GM19328 (cell line): ENCODE data around the gene YIPF7.
A peak's percentile ranks its signal among the peaks of the same experiment; 100 is the strongest.

Experiments used
- ATAC-seq: cut with Tn5 transposase; IDR thresholded peaks from one replicate; pipeline ENCODE4 v1.9.1; 2021; ENCODE audit warnings: mild to moderate bottlenecking, moderate library complexity; ENCODE audit not compliant: unreplicated experiment

The YIPF7 gene

DNA sequence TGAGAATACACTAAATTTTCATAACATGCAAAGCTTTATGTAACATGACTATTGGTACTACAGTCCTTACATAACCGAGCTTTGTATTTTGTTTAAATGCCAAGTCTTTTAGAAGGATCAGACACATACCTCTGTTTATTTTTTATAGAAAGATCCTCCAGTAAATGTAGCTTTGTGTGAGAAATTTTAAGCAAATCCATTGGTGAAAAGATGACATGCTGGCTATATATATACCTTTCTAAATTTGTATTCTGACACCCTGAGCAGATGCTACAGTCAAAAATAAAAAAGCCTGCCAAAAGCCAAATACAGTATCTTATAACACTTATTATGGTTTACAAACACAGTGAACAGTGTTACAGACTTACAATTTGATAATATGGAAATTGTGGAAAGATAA is at the start of gene YIPF7:
Gene YIPF7, minus strand, starts transcription at position 201 of the 400 bp plus-strand sequence. CDS start 1,525 bp downstream, outside the sequence.
- no peak for ATAC-seq

DNA sequence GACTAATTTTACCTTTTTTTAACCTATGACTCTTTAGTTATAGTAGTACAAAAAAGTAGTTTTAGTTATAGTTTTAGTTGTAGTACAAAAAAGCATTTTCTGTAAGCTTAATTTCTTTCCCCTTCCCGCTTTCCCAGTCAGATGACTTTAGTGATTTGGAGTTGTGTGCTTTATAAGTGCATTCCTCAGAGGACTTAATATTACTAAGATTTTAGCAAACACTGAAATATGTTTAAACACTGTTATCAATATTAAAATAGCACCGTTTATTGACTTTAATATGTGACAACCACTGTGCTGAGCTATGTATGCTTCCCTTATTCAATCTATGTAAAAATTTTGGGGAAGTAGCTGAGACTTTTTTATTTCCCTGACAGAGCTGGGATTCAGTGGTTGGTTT is 49.6 kb upstream of the YIPF7 start:
- no peak for ATAC-seq

GRCh38 chr4:44700427-44700826 is 49.0 kb upstream of the YIPF7 start:
- ATAC-seq, result no peak

GRCh38 chr4:44684648-44685047 is 33.2 kb upstream of the YIPF7 start:
- ATAC-seq, result no peak

GRCh38 chr4:44679060-44679459 is 27.6 kb upstream of the YIPF7 start:
- ATAC-seq, result peak; percentile 0

- ATAC-seq, result peak; percentile 93
Observed at GRCh38 chr4:44678094-44679041, 26.9 kb upstream of the YIPF7 start, which contains the start of gene GUF1. Gene GUF1 (plus strand): TSS chr4:44678420. CDS start chr4:44678623, 203 bp downstream.

DNA sequence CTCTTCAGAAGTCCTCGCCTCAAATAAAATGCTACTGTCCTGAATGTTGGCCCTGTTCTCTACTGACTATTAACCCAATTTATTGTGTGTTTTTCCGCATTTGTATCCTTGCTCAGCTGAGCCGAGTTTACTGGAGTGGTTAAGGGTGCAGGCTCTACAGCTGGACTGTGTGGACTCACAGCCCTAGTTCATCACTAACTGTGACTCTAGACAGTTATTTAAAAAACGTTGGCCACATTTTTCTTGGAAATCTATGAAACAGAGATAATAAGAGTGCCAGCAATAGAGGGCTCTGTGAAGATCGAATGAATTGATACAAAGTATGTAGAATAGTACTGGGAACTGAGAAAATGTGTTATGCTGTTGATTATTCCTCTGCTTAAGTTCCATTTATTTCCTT is 23.9 kb upstream of the YIPF7 start:
- ATAC-seq, result no peak

GRCh38 chr4:44674471-44674870 is 23.0 kb upstream of the YIPF7 start:
- ATAC-seq, result no peak

- ATAC-seq, result no peak
Observed at GRCh38 chr4:44671636-44672035, 20.2 kb upstream of the YIPF7 start.

GRCh38 chr4:44670506-44671199 is 19.2 kb upstream of the YIPF7 start:
- ATAC-seq, result no peak

DNA sequence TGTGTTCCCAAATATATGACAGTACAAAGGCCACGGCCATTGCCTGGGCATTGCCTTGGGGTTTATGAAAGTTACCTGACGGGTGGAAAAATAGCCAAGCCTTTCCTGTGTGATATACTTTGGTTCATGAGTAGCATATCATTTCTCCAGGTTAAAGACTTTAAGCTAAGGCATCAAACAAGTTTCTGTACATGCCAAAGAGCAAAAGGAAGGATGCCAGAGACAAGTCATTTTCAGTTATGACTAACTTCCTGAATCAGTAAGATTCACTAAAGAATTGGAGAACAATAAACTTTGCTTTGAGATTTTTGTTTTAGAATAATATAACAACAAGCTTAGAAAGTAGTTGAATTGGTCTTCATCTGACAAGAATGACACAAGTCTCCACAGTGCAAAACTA is 17.1 kb upstream of the YIPF7 start:
- no peak for ATAC-seq

DNA sequence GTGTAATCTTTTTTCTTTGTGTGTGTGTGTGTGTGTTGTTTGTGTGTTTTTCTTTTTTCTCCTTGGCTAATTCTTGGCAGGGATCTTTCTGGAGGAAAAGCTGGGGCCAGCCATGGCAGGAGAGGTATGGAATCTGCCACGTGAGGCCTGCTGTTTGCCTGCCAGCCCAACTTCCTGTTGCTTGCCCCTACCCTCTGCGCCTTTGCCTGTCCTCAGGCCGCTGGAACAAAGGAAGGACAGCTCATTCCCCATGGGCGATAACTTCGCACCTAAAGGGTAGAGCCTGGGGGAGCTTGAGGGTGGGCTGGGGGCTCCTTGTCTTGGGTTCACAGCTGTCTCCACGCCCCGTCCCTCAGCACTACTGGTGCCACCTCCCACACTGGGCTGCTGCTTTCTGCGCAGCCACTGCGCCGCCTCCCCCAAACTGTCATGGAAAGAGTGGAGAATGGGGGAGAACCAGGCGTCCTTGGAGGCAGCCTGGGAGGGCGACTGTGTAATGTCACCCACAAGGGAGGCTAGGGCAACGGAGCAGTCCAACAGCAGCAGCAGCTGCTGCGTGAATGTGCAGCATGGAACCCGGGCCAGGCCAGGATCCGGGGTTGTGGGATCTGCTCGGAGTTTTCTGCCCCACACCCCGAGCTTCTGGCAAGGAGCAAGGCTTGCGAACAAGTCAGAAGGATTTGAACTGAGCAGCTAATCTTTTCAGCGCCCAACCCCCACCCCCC is 12.3 kb upstream of the YIPF7 start:
- ATAC-seq, result no peak

- ATAC-seq, result no peak
Observed at GRCh38 chr4:44662623-44663005, 11.2 kb upstream of the YIPF7 start.

DNA sequence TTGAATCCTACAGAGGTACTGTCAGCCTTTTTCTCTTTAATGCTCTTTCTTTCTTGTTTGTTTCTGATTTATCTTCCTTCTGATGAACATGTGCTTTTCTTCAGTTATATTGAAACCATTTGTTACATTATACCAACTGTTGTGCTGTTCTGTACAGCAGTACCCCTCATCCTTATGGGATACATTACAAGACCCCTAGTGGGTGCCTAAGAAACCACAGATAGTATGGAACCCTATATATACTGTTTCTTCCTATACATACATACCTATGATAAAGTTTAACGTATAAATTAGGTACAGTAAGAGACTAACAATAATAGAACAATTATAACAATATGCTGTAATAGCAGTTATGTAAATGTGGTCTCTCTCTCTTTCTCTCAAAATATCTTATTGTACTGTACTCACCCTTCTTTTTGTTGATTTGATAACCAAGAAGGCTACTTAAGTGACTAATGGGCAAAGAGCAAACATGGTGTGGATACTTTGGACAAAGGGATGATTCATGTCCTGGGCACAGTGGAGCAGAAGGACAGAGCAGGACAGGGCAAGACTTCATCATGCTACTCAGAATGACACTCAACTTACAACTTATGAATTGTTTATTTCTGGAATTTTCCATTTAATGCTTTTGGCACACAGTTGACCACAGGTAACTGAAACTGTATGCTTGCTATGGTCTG is 10.7 kb upstream of the YIPF7 start:
- no peak for ATAC-seq

DNA sequence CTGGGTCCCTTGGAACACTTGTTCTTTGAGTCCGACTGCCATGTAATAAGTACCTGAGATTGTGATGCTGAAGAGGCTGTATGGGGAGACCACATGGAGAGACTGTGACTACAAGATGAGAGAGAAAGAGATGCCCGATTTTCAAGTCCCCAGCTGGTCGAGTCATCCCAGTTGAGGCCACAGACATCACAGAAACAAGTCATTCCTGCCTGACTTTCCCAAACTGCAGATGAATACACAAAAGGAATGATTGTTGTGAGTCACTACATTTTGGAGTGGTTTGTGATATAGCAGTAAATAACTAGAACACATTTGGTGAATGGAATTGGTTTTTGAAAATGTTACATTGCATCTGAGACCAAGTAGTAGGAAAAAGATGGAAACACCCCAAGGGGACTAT is 9.0 kb upstream of the YIPF7 start:
- ATAC-seq, result no peak

DNA sequence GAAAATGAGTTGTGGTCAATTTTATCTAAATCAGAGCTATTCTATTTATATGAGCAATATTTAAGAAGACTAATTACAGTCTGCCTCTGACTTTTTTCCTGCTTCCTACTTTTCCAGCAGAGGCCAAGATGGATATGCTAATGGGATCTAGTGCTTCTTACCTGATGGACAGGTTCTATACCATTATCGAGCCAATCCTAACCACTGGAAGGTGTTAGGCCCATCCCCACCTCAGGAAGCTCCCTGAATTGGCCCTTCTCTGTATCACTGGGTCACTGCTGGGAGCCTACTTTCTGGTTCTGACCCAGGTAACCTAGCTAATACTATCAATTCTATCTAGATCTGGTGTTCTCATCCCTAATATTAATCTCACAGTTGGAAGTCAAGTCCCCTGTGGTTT is 577 bp upstream of the YIPF7 start:
- no peak for ATAC-seq

DNA sequence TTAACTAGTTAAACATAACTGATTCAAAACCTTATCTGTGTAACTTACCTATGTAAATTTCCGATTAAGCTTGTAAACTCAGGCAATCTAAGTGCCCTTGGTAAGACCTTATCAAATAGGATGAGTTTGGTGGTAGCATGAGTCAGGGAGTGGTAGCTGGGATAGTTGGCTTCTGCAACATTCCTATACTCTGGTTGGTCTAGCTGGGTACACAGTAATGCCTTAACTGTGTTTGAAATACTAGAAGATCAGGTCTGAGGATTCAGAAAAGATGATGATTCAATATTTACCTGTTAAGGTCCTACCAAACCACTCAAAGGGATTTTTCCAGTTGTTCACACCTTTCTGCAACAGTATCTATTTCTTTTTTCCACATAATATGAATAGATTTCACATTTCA is 5.3 kb downstream of the YIPF7 start:
- no peak for ATAC-seq

DNA sequence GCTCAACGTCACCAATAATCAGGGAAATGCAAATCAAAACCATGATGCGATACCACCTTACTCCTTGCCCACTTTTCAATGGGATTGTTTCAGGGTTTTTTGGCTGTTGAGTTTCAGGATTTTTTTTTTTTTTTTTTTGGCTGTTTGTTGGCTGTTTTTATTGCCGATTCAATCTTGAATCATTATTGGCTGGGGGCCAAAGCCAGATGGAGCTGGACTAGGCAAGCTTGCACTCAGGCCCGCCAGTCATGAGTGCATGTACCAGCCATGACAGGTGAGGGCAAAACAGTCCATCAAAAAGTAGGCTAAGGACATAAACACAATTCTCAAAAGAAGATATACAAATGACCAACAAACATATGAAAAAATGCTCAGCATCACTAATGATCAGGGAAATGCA is 13.3 kb downstream of the YIPF7 start:
- no peak for ATAC-seq

DNA sequence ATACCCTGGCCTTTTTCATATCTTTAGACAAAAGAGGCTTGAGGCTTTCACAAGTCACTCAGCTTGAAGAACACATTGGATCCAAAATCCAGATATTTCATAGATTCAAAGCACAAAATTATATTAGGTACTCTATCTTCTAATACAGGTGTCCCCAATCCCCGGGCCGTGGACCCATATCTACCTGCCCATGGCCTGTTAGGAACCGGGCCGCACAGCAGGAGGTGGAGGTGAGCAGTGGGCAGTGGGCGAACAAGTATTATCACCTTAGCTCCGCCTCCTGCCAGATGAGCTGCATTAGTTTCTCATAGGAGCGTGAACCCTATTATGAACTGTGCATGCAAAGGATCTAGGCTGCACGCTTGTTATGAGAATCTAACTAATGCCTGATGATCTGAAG is 18.7 kb downstream of the YIPF7 start:
- ATAC-seq, result no peak

- ATAC-seq, result no peak
Observed at GRCh38 chr4:44632089-44632488, 19.3 kb downstream of the YIPF7 start.
